A549 treated with CpdA at 1 μM for 4 hours (cell line): ENCODE results near the gene PHLDB3. TPM values are rescaled to one million over a fixed set of nuclear protein-coding genes. Genes with fewer than 3 reads are reported as not detected.

ENCODE experiments used
- total RNA-seq: library from RNA; stranded (reverse); fragments of 200-300 nt; extraction: Qiagen RNA extraction; gene quantifications from 5 replicates; pipeline ENCODE4 v1.2.3, GENCODE V29; 2022; ENCODE audit warnings: low read depth

The PHLDB3 gene
- total RNA-seq, result 10.0 to 12.2 TPM (median 11.6 TPM) in 5 replicates

DNA sequence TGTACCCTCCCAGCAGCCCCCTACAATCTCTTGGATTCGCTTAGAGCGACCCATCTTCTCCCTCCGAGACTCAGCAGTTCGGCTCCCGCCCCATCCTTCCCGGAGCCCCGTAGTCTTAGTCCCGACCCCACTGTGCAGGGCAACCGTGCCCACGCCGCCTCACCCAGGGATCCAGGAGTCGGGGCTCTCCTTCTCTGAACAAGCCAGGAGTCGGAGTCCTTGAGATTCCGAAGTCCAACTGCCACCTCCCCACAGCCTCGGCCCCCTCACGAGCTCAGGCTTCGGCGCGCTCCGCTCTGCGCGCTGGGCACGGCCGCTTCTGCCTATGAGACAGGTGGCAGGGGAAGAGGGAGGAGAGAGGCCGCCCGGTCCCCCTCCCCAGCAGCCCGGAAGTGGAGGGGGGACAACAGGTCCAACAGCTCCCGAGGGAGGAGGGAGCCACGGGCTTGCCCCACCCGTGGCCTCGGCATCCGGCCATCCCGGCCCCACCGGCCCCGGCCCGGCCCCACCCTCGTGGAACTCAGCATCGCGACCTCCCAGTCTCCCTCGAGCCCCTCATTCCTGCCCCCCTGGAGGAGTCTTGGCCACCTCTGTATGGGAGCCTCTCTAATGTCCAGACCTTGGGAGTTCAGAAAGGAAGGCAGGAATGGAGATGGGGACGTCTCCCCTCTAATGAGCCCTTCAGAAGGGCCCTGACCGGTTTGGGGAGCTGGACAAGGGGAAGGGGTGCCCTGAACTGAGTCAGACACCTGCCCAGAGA lies at the start of gene PHLDB3:
PHLDB3 (minus strand) TSS at position 321 of the 760 bp plus-strand sequence. CDS start 628 bp downstream, outside the sequence.

DNA sequence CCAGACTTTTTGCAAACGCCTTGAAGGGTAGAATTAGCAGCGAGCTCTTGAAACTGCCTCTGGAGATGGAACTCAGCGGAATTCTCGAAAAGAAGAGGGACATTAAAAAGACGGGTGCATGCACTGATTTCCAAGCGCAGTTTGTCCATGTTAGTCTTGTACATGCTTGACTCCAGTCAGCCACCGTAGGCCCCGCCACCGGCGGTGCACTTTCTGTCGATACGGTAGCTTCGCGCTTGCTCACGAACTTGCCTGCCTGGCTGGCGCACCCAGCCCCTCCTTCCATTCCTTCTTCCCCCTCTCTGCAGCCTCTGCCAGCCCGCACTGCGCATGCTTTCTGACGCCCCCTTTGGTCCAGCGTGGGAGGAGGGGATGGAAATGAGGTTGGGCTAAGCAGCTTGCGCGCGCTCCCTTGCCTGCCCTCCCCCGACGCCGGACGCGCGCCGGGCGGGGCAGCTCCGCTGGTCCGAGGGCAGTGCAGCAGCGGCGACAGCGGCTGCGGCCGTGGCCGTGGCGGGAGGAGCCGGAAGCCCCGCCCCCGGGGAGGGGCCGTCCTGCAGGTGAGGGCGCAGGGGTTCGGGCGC lies 28.5 kb upstream of the PHLDB3 start, which contains the start of gene ZNF575:
ZNF575 (plus strand) TSS at position 227 of the 584 bp plus-strand sequence. CDS start 1,235 bp downstream, outside the sequence.

DNA sequence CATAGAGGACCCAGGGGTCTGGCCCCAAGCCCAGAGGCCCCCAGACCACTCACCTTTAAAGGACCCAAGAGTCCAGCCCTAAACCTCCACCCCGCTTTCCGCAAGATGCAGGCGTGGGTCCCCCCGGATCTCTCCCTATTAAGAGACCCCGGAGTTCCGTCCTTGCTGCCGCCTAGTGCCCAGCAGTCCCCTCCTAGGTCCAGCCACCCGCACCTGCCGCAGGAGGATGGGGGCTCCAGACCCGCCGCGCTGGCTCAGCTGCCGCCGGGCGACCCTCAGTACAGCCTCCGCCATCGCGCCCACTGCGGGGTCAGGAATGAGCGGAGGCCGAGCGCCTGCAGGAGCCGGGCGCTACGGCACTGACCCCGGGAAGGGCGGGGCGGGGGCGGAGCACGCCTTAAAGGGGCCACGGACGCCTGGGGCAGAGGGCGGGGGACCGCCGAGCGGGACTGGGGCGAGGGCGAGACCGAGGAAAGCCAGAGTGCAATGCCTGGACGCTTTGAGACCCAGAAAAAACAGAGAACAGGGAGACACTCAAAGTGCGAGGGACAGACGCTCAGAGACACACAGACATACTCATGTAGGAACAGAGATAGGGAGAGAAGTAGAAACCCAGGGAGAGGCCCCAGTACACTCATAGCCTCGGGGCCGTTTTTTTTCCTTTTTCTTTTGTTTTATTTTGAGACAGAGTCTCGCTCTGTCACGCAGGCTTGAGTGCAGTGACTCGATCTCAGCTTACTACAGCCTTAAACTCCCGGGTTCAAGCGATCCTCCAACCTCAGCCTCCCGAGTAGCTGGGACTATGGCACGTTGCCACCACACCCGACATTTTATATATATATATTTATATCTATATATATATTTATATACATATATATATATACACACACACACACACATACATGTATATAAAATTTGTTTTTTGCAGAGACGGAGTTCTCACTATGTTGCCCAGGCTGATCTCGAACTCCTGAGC lies 22.6 kb upstream of the PHLDB3 start, which contains the start of gene ETHE1:
ETHE1 (minus strand) TSS at position 318 of the 976 bp plus-strand sequence; CDS start at position 294, 24 bp downstream.

DNA sequence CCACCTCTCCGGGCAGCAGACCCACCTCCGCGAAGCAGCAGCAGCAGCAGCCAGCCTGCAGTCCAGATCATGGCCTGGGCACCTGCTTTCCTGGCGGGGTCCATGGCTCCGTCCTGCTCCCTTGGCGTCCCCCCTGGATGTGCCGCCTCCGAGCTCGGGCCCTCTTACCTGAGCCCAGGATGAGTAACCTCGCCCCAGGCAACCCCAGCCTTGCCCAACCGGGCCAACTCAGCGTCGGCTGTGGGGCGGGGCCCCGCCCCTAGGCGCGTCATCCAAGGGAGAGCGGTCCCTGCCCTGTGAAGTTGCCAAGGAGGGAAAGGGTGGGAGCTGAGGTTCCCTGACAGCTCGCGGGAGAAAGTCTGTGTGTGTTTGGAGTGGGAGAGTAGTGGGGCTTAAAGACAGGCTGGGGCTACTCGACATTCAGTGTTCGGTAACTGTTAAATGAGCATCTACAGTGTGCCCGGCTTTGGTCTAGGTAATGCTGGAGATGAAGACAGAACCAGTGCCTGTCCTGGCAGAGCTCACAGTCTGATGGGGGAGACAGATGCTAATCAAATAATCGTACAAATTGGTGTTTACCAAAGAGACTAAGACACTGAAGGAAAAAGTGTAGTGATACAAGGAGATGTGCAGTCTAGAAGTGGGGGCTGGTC lies 39.0 kb downstream of the PHLDB3 start, which contains the start of gene LYPD3:
LYPD3 (minus strand) TSS at position 141 of the 653 bp plus-strand sequence; CDS start at position 104, 37 bp downstream.

Other genes with a start within 250 kb of the PHLDB3 start
- gene PSG9, start 235.2 kb downstream of the PHLDB3 start, total RNA-seq, result 0.07 to 0.20 TPM (median 0.14 TPM) in 5 replicates
- gene CD177, start 151.1 kb downstream of the PHLDB3 start, total RNA-seq, result 0.08 to 0.26 TPM (median 0.11 TPM) in 4 of 5 replicates, not detected in the other
- not detected in 5 replicates for gene TEX101, start 89.9 kb downstream of the PHLDB3 start, total RNA-seq
- gene LYPD3, start 39.1 kb downstream of the PHLDB3 start, total RNA-seq, result 0.47 to 0.79 TPM (median 0.70 TPM) in 5 replicates
- 44.2 to 57.6 TPM (median 55.4 TPM) in 5 replicates for gene ETHE1, start 22.5 kb upstream of the PHLDB3 start, total RNA-seq
- gene ZNF575, start 28.4 kb upstream of the PHLDB3 start, total RNA-seq, result 1.4 to 2.7 TPM (median 1.9 TPM) in 5 replicates
- 29.6 to 33.2 TPM (median 31.3 TPM) in 5 replicates for gene XRCC1, start 70.8 kb upstream of the PHLDB3 start, total RNA-seq
- gene PINLYP, start 71.1 kb upstream of the PHLDB3 start, total RNA-seq, result 0.15 to 0.50 TPM (median 0.27 TPM) in 4 of 5 replicates, not detected in the other
- 5.1 to 9.9 TPM (median 6.5 TPM) in 5 replicates for gene IRGQ, start 91.4 kb upstream of the PHLDB3 start, total RNA-seq
- 14.5 to 22.5 TPM (median 20.5 TPM) in 5 replicates for gene ZNF576, start 91.8 kb upstream of the PHLDB3 start, total RNA-seq
- gene SRRM5, start 107.3 kb upstream of the PHLDB3 start, total RNA-seq, result 0.79 to 1.1 TPM (median 1.1 TPM) in 5 replicates
- 43.4 to 64.5 TPM (median 60.4 TPM) in 5 replicates for gene ZNF428, start 114.9 kb upstream of the PHLDB3 start, total RNA-seq
- gene CADM4, start 135.1 kb upstream of the PHLDB3 start, total RNA-seq, result 6.5 to 12.9 TPM (median 10.0 TPM) in 5 replicates
- gene PLAUR, start 165.4 kb upstream of the PHLDB3 start, total RNA-seq, result 120 to 136 TPM (median 123 TPM) in 5 replicates
- gene IRGC, start 211.3 kb upstream of the PHLDB3 start, total RNA-seq, result not detected in 5 replicates